CD4-positive, CD25-positive, alpha-beta regulatory T cell (primary cell): ENCODE results near the gene STAP2. TPM values are rescaled to one million over a fixed set of nuclear protein-coding genes. Genes with fewer than 3 reads are reported as not detected.

Experiments
- ATAC-seq, 2 donors: fragments of 150-1000 bp; cut with Tn5 transposase; one replicate each; pipeline ENCODE4 v1.10.0; 2021; ENCODE audit warnings: low read depth in 2 of 2, moderate number of reproducible peaks in 2 of 2, moderate library complexity in 1 of 2
- DNase-seq, 3 donors: peaks; one replicate each; pipeline versions ENCODE4 v3.0.0 to v3.0.0-alpha.2; 2012 to 2022; ENCODE audit warnings: mixed read lengths in 1 of 3
- H3K27ac ChIP-seq: one replicate; pipeline ENCODE4 v1.7.0; 2013; ENCODE audit warnings: mild to moderate bottlenecking, low read length; ENCODE audit not compliant: insufficient read depth, poor library complexity, severe bottlenecking
- H3K27me3 ChIP-seq: one replicate; pipeline ENCODE4 v1.7.0; 2013; ENCODE audit warnings: low read length; ENCODE audit not compliant: control insufficient read depth, insufficient read depth
- H3K36me3 ChIP-seq: one replicate; pipeline ENCODE4 v1.7.0; 2013; ENCODE audit warnings: mild to moderate bottlenecking, low read length, moderate library complexity; ENCODE audit not compliant: control insufficient read depth, insufficient read depth
- H3K4me1 ChIP-seq: 2 replicates; pipeline ENCODE4 v1.7.0; 2013; ENCODE audit warnings: mild to moderate bottlenecking, low read length; ENCODE audit not compliant: insufficient read depth, control insufficient read depth, poor library complexity, severe bottlenecking
- H3K4me3 ChIP-seq: one replicate; pipeline ENCODE4 v1.7.0; 2013; ENCODE audit warnings: low read depth, mild to moderate bottlenecking, low read length, moderate library complexity
- H3K9me3 ChIP-seq, 2 experiments: 1 replicate in 1 of 2; 2 replicates in 1 of 2; pipeline ENCODE4 v1.7.0; 2013; ENCODE audit warnings: low read length in 2 of 2, mild to moderate bottlenecking in 1 of 2, moderate library complexity in 1 of 2; ENCODE audit not compliant: control insufficient read depth in 2 of 2
- H3K27ac Mint-ChIP-seq, 3 donors: one replicate each; pipeline ENCODE4 v1.8.0; 2020 to 2022; ENCODE audit warnings: mild to moderate bottlenecking in 3 of 3, mixed read lengths in 3 of 3, moderate library complexity in 2 of 3
- H3K27me3 Mint-ChIP-seq: one replicate; pipeline ENCODE4 v1.8.0; 2022; ENCODE audit warnings: mild to moderate bottlenecking, mixed read lengths
- H3K36me3 Mint-ChIP-seq: one replicate; pipeline ENCODE4 v1.8.0; 2020; ENCODE audit warnings: mixed read lengths
- H3K4me1 Mint-ChIP-seq, 4 donors: one replicate each; pipeline ENCODE4 v1.8.0; 2020 to 2022; ENCODE audit warnings: mixed read lengths in 4 of 4, mild to moderate bottlenecking in 1 of 4
- H3K4me3 Mint-ChIP-seq, 4 donors: one replicate each; pipeline ENCODE4 v1.8.0; 2020 to 2022; ENCODE audit warnings: mild to moderate bottlenecking in 4 of 4, mixed read lengths in 4 of 4, moderate library complexity in 3 of 4
- H3K9me3 Mint-ChIP-seq, 7 donors: one replicate each; pipeline ENCODE4 v1.8.0; 2020 to 2022; ENCODE audit warnings: mixed read lengths in 7 of 7, mild to moderate bottlenecking in 3 of 7, moderate library complexity in 2 of 7
- polyA plus RNA-seq, 4 donors: library from polyadenylated mRNA; unstranded; fragments of 300-500 nt; fragmentation: Illumina TruSeq; gene quantifications; one replicate each; pipeline ENCODE4 v1.2.3, GENCODE V29; 2021
- total RNA-seq: library from RNA; stranded (reverse); gene quantifications from one replicate; pipeline ENCODE4 v1.2.3, GENCODE V29; 2022

The STAP2 gene
- total and polyA plus RNA-seq, 5 donors from 2014 or later, result 1.6 to 3.0 (median 2.2) TPM

- Histone ChIP-seq H3K4me1 (peaks cover 22% of the 10 kb centered on the region), H3K36me3 (no peaks in the 10 kb centered on the region), H3K27ac (no peak overlapping the region), H3K27me3 (no peaks in the 10 kb centered on the region), H3K9me3 (no peaks in the 10 kb centered on the region), H3K4me3 (peak overlapping the region; percentile 53)
- H3K27me3 Mint-ChIP-seq, result peaks cover 14% of the 10 kb centered on the region
- H3K4me3 Mint-ChIP-seq, result peak overlapping the region; percentile 74 to 90 (median 88)
- H3K36me3 Mint-ChIP-seq, result no peaks in the 10 kb centered on the region
- H3K4me1 Mint-ChIP-seq, result peaks cover 0 to 29% (median 16%) of the 10 kb centered on the region in 4 donors
- no peak for ATAC-seq
- H3K9me3 Mint-ChIP-seq, result peaks cover 0 to 3% (median 0%) of the 10 kb centered on the region in 7 donors
- H3K27ac Mint-ChIP-seq, result peak overlapping the region in 2 of 3 donors; percentile 69
- peak; percentile 38 to 56 (median 55) for DNase-seq
Measured at GRCh38 chr19:4327252-4327876, 11.3 kb downstream of the STAP2 start.

DNA sequence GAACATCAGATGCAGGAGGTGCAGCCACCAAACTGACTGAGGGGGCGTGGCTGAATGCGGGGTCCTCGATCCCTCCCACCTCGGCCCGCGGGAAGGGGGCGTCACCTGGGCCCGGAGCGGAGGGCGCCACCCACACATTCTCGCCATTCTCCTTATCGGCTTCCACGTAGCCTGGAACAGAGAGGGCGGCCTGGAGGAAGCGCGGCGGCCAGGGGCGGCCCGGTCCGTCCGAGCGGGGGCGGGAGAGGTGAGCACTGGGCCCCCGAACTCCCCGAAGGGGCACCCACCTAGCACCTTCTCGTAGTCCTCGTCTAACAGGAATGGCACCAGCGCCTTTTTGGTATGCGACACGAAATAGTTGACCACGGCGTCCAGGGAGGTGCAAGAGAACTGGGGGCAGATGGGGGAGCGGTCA, 11.8 kb downstream of the STAP2 start:
- Mint-ChIP-seq H3K9me3 (peaks cover 0 to 5% (median 0%) of the 10 kb centered on the region in 7 donors), H3K27me3 (peaks cover 14% of the 10 kb centered on the region), H3K4me1 (peaks cover 0 to 29% (median 16%) of the 10 kb centered on the region in 4 donors), H3K36me3 (no peaks in the 10 kb centered on the region), H3K27ac (peak overlapping the region in 1 of 3 donors; percentile 69), H3K4me3 (peak overlapping the region in 3 of 4 donors; percentile 74 to 90 (median 88))
- DNase-seq, result peak in 1 of 3 donors; percentile 25
- no peaks in the 10 kb centered on the region for H3K27me3 ChIP-seq
- H3K27ac ChIP-seq, result no peak overlapping the region
- no peaks in the 10 kb centered on the region for H3K36me3 ChIP-seq
- ATAC-seq, result no peak
- peaks cover 22% of the 10 kb centered on the region for H3K4me1 ChIP-seq
- H3K9me3 ChIP-seq, result no peaks in the 10 kb centered on the region
- H3K4me3 ChIP-seq, result no peak overlapping the region

- Histone ChIP-seq H3K27me3 (no peaks in the 10 kb centered on the region), H3K36me3 (no peaks in the 10 kb centered on the region), H3K27ac (no peak overlapping the region), H3K4me1 (peaks cover 22% of the 10 kb centered on the region), H3K9me3 (no peaks in the 10 kb centered on the region), H3K4me3 (no peak overlapping the region)
- H3K27me3 Mint-ChIP-seq, result peaks cover 14% of the 10 kb centered on the region
- H3K36me3 Mint-ChIP-seq, result no peaks in the 10 kb centered on the region
- ATAC-seq (no peak), DNase-seq (no peak)
- H3K4me1 Mint-ChIP-seq, result peaks cover 0 to 29% (median 16%) of the 10 kb centered on the region in 4 donors
- peaks cover 0 to 5% (median 0%) of the 10 kb centered on the region in 7 donors for H3K9me3 Mint-ChIP-seq
- H3K4me3 Mint-ChIP-seq, result peak overlapping the region in 3 of 4 donors; percentile 54 to 80 (median 62)
- no peak overlapping the region for H3K27ac Mint-ChIP-seq
Measured at GRCh38 chr19:4326215-4326836, 12.3 kb downstream of the STAP2 start.

GRCh38 chr19:4324228-4324627, 14.4 kb downstream of the STAP2 start:
- H3K27ac ChIP-seq, result no peak overlapping the region
- Mint-ChIP-seq H3K4me1 (peaks cover 0 to 31% (median 17%) of the 10 kb centered on the region in 4 donors), H3K27me3 (peaks cover 16% of the 10 kb centered on the region), H3K4me3 (peak overlapping the region in 1 of 4 donors; percentile 35), H3K36me3 (no peaks in the 10 kb centered on the region), H3K9me3 (peaks cover 0 to 6% (median 4%) of the 10 kb centered on the region in 7 donors), H3K27ac (no peak overlapping the region)
- DNase-seq, result no peak
- H3K4me1 ChIP-seq, result peaks cover 21% of the 10 kb centered on the region
- H3K36me3 ChIP-seq, result no peaks in the 10 kb centered on the region
- no peak overlapping the region for H3K4me3 ChIP-seq
- H3K27me3 ChIP-seq, result no peaks in the 10 kb centered on the region
- H3K9me3 ChIP-seq, result no peaks in the 10 kb centered on the region
- ATAC-seq, result no peak

DNA sequence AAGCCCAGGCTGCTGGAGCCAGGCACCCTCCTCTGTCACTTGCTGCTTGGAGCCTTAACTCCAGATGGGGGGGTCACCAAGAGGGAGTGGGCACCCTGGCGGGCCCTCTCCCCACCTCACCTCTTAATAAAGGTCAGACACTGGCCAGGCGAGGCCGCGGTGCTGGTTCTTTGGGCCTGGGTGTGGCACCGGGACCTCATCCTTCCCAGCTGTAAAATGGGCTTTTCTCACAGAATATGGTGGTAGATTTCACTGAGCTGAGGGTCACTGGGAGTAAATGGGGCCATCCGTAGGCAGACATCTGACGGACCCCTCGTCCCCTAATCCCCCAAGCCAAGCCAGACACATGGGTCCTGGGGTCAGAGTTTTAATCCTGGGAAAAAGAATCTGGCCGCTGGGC, 14.9 kb downstream of the STAP2 start:
- no peaks in the 10 kb centered on the region for H3K36me3 Mint-ChIP-seq
- H3K36me3 ChIP-seq, result no peaks in the 10 kb centered on the region
- H3K27me3 ChIP-seq, result no peaks in the 10 kb centered on the region
- H3K4me1 Mint-ChIP-seq, result peaks cover 0 to 27% (median 18%) of the 10 kb centered on the region in 4 donors
- DNase-seq (no peak), ATAC-seq (no peak)
- peaks cover 16% of the 10 kb centered on the region for H3K4me1 ChIP-seq
- no peaks in the 10 kb centered on the region for H3K9me3 ChIP-seq
- H3K27me3 Mint-ChIP-seq, result peaks cover 18% of the 10 kb centered on the region
- H3K4me3 Mint-ChIP-seq, result no peak overlapping the region
- H3K9me3 Mint-ChIP-seq, result peaks cover 0 to 6% (median 4%) of the 10 kb centered on the region in 7 donors
- H3K4me3 ChIP-seq, result no peak overlapping the region
- H3K27ac ChIP-seq, result no peak overlapping the region
- no peak overlapping the region for H3K27ac Mint-ChIP-seq

- Histone ChIP-seq H3K27me3 (no peaks in the 10 kb centered on the region), H3K4me3 (no peak overlapping the region), H3K4me1 (peaks cover 13% of the 10 kb centered on the region), H3K36me3 (no peaks in the 10 kb centered on the region), H3K9me3 (no peaks in the 10 kb centered on the region), H3K27ac (no peak overlapping the region)
- Mint-ChIP-seq H3K36me3 (no peaks in the 10 kb centered on the region), H3K27ac (no peak overlapping the region), H3K4me3 (no peak overlapping the region), H3K4me1 (peaks cover 0 to 21% (median 15%) of the 10 kb centered on the region in 4 donors), H3K27me3 (peaks cover 12% of the 10 kb centered on the region), H3K9me3 (peaks cover 0 to 6% (median 3%) of the 10 kb centered on the region in 7 donors)
- ATAC-seq (no peak), DNase-seq (no peak)
Measured at GRCh38 chr19:4322942-4323665, 15.5 kb downstream of the STAP2 start.

DNA sequence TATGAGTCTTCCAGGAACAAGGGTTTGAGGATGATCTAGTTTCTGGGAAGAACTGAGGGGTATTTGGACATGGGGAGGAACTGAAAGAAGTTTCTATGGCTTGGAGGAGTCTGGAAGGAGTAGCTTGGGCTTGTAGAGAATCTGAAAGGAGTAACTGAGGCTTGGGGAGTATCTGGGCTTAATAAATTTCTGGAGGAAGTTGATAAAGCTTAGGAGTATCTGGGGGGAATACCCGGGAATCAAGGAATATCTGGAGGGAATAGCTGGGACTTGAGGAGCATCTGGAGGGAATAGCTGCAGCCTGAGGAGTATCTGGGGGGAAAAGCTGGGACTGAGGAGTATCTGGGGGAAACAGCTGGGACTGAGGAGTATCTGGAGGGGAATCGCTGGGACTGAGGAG, 18.2 kb downstream of the STAP2 start:
- Histone ChIP-seq H3K36me3 (no peaks in the 10 kb centered on the region), H3K4me1 (no peaks in the 10 kb centered on the region), H3K27ac (no peak overlapping the region), H3K27me3 (no peaks in the 10 kb centered on the region), H3K9me3 (no peaks in the 10 kb centered on the region), H3K4me3 (no peak overlapping the region)
- no peak for DNase-seq
- no peak for ATAC-seq
- Mint-ChIP-seq H3K9me3 (peaks cover 0 to 6% (median 3%) of the 10 kb centered on the region in 7 donors), H3K4me1 (peaks cover 0 to 5% (median 2%) of the 10 kb centered on the region in 4 donors), H3K4me3 (no peak overlapping the region), H3K27me3 (peaks cover 7% of the 10 kb centered on the region), H3K36me3 (no peaks in the 10 kb centered on the region), H3K27ac (peak overlapping the region in 1 of 3 donors; percentile 60)
